ENCODE data around the gene LIMS2.

The LIMS2 gene

GRCh38 chr2:127631997-127632581 is 43.2 kb downstream of the LIMS2 start:
- no peak for DNase-seq

DNA sequence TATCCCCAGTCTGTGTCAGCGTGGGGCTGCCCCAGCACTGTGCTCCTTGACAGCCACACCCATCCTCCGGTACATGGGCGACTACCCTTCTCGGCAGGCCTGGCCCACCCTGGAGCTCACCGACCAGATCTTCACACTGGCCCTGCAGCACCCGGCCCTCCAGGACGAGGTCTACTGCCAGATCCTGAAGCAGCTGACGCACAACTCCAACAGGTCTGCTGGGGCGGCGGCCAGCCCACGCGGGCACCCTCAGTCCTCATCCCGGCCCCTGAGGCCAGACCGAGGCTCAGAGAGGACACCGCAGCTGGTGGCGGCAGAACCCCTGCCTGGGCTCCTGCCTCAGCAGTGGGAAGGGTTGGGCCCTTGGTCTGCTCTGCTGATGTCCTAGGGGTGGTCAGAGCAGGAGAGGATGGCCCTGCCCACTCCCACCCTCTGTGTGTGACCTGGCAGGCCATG is 43.8 kb downstream of the LIMS2 start:
- DNase-seq, result no peak

DNA sequence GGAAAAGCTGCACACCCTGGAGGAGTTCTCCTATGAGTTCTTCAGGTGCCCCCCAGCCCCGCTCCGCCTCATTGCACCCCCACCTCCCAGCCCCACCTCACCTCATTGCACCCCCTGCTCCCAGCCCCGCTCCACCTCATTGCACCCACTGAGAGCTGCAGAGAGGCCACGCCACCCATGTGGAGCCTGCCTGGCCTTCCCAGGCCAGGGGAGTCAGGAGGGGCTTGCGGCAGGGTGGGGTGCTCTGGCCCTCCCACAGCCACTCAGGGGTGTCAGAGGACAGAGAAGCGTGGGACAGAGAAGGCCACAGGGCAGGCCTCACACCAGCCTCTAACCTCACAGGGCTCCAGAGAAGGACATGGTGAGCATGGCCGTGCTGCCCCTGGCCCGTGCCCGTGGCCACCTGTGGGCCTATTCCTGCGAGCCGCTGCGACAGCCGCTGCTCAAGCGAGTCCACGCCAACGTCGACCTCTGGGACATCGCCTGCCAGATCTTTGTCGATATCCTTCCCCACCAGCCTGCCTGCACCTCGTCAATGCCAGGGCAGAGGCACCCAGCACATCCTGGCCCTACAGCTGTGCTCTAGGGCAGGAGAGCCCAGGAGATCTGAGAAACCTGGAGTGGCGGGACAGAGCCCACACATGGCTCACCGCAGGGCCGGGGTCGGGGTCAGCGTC is 44.3 kb downstream of the LIMS2 start:
- no peak for DNase-seq

GRCh38 chr2:127630096-127630863 is 45.0 kb downstream of the LIMS2 start:
- no peak for DNase-seq

- DNase-seq, result no peak
These were observed 45.7 kb downstream of the LIMS2 start for GRCh38 chr2:127629637-127630036.

GRCh38 chr2:127628767-127629614 is 46.3 kb downstream of the LIMS2 start:
- no peak for DNase-seq

GRCh38 chr2:127627740-127628571 is 47.4 kb downstream of the LIMS2 start:
- DNase-seq, result no peak

- DNase-seq, result no peak
These were observed 48.2 kb downstream of the LIMS2 start for GRCh38 chr2:127626917-127627739.

DNA sequence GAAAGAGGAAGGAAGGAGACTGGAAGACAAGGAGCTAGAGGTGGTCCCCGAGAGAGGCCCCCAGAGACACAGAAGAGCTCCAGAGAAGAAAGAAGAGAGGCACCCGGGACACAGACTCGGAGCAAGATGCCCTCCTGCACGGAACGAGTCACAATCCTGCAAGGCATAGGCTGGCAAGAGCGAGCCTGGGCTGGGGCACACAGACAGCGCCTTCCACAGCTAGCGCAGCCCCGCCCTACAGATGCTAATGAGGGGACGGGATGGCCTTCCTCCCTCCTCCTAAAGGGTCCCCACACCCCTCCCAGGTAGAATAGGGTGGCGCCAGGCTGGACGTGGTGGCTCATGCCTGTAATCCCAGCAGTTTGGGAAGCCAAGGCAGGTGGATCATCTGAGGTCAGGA is 49.2 kb downstream of the LIMS2 start:
- no peak for DNase-seq

GRCh38 chr2:127625572-127625951 is 49.8 kb downstream of the LIMS2 start:
- DNase-seq, result no peak

GRCh38 chr2:127624756-127625571 is 50.4 kb downstream of the LIMS2 start:
- no peak for DNase-seq

DNA sequence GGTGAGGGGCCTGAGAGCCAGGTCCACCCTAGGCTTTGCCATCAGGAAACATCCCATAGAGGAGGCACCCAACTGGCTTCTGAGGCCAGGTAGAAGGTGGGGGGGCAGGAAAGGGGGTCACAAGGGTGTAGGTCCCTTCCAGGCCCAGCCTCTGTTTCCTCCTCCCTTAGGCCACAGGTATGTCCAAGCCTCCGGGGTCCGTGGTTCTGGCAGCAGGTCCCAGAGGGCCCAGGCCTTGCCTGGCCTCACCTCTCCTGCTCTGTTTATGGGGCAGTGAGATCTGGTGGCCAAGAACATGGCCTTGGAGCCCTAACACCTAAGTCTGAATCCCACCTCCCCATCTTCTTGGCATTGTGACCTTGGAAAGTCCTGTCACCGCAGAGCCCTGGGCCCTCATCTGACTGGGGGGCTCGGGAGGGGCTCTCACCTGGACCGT is 51.0 kb downstream of the LIMS2 start:
- no peak for DNase-seq

DNA sequence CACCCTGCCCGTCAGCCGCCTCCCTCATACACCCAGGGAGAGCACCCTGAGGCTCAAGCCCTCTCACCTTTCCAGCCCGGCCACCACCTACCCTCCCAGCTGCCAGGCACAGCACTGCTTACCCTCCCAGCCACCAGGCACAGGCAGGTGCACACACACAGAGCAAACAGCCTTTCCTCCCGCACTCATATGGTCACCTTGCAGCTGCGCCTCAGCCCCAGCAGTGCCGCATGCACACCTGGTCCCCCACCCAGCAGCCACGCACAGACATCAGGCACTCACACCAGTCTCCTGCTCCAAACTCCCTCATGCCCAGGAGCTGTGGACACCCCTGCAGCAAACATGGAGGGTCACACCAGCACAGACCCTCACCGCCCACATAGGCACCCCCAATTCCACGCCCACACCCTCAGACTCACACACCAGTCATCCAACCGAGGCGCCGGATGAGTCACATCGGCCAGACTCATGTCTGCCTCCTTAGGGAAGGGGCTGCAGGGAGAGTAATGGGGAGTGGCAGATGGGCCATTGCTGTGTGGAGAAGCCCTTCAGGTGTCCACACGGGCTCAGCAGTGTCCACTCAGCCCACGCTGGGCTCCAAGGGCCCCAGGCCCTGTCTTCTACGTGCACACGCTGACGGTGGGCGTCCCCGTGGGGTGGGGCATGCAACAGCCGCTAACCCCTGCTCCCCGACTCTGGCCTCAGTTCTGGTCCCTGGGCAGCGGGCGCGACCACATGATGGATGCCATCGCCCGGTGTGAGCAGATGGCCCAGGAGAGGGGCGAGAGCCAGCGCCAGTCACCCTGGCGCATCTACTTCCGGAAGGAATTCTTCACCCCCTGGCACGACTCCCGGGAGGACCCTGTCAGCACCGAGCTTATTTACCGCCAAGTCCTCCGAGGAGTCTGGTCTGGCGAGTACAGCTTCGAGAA is 51.7 kb downstream of the LIMS2 start:
- no peak for DNase-seq

DNA sequence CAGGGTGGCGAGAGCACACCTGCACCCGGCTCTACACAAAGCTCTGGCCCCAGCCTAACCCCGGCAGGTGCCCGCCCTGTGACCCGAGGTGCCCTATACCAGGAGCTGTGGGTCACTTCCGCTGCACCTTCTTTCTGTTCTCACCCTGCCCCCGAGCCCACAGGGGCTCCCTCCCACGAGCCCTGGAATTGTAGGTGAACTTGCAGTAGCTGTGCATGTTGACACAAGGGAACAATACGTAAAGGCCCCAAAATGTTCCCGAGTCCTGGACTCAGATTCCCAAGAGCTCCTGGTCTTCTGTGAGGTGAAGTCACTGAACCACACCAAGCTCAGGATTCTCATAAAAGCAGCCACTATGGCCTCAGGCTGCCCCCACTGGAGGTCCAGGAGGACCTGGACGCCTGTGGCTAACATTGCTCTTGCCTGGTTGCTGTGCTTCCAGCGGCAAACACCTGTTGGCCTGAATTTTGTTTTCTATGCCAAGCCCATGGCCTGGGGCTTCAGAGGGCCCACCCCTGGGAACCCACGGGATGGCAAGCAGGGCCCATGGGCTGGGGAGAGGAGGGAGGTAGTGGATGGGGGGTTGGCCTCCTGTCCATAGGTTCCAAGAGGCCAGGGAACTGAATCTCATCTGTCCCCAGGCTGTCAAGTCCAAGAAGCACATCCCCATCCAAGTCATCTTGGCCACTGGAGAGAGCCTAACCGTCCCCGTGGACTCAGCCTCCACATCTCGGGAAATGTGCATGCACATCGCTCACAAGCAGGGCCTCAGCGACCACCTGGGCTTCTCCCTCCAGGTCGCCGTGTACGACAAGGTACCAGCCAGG is 52.6 kb downstream of the LIMS2 start:
- DNase-seq, result no peak

- DNase-seq, result no peak
These were observed 53.3 kb downstream of the LIMS2 start for GRCh38 chr2:127621981-127622431.

GRCh38 chr2:127620866-127621265 is 54.5 kb downstream of the LIMS2 start:
- DNase-seq, result no peak

- DNase-seq, result no peak
These were observed 55.2 kb downstream of the LIMS2 start for GRCh38 chr2:127619877-127620705.

Data from stimulated activated CD4-positive, alpha-beta T cell treated with anti-CD3 and anti-CD28 coated beads, Interleukin-2, amount 100 ng/mL, for 48 hours (primary cell).